Neural cell (in vitro differentiated cells): ENCODE measurements around the gene ECI1. TPM values are rescaled to one million over a fixed set of nuclear protein-coding genes. Genes with fewer than 3 reads are reported as not detected.

Experiments used
- H2AFZ ChIP-seq: fragments of 200-600, 300-800 bp; sonication (generic), shearing (Covaris generic); 2 replicates; pipeline ENCODE4 v1.6.0; 2014; ENCODE audit warnings: low read depth, mild to moderate bottlenecking, antibody characterized with exemption, low read length, moderate library complexity
- H3F3A ChIP-seq: fragments of 200-600 bp; shearing (Covaris generic); 2 replicates; pipeline ENCODE4 v1.6.1; 2016; ENCODE audit warnings: mild to moderate bottlenecking, moderate library complexity, mixed read lengths, antibody characterized with exemption, low read length; ENCODE audit not compliant: insufficient read depth, poor library complexity, severe bottlenecking
- H3K27ac ChIP-seq: fragments of 200-600, 300-800 bp; sonication (generic), shearing (Covaris generic); 2 replicates; pipeline ENCODE4 v1.5.1; 2014; ENCODE audit warnings: mild to moderate bottlenecking, low read length, moderate library complexity
- H3K27me3 ChIP-seq: fragments of 300-800, 200-600 bp; sonication (generic), shearing (Covaris generic); 2 replicates; pipeline ENCODE4 v1.6.0; 2014; ENCODE audit warnings: mild to moderate bottlenecking, low read depth, low read length, moderate library complexity; ENCODE audit not compliant: insufficient read depth
- H3K36me3 ChIP-seq: fragments of 300-800, 200-600 bp; sonication (generic), shearing (Covaris generic); 2 replicates; pipeline ENCODE4 v1.5.1; 2014; ENCODE audit warnings: mild to moderate bottlenecking, antibody characterized with exemption, low read length, moderate library complexity; ENCODE audit not compliant: insufficient read depth
- H3K4me2 ChIP-seq: fragments of 300-800, 200-600 bp; sonication (generic), shearing (Covaris generic); 2 replicates; pipeline ENCODE4 v1.6.0; 2014; ENCODE audit warnings: mild to moderate bottlenecking, low read length
- H3K4me3 ChIP-seq: fragments of 300-800, 200-600 bp; sonication (generic), shearing (Covaris generic); 2 replicates; pipeline ENCODE4 v1.5.1; 2014; ENCODE audit warnings: mild to moderate bottlenecking, low read length, moderate library complexity
- H3K79me2 ChIP-seq: fragments of 200-600 bp; shearing (Covaris generic); replicated peaks from 2 replicates; pipeline ENCODE4 v1.6.0; 2014; ENCODE audit warnings: mild to moderate bottlenecking, low read length, moderate library complexity; ENCODE audit not compliant: insufficient read depth
- H3K9ac ChIP-seq: fragments of 300-800, 200-600 bp; sonication (generic), shearing (Covaris generic); 2 replicates; pipeline ENCODE4 v1.6.1; 2016; ENCODE audit warnings: mild to moderate bottlenecking, low read length, mixed read lengths
- H3K9me2 ChIP-seq: fragments of 200-600 bp; shearing (Covaris generic); 2 replicates; pipeline ENCODE4 v1.6.1; 2016; ENCODE audit warnings: mild to moderate bottlenecking, low read length, mixed read lengths; ENCODE audit not compliant: insufficient read depth
- H3K9me3 ChIP-seq: fragments of 200-600, 300-800 bp; sonication (generic), shearing (Covaris generic); 2 replicates; pipeline ENCODE4 v1.6.1; 2016; ENCODE audit warnings: mild to moderate bottlenecking, mixed run types, low read length, moderate library complexity, mixed read lengths
- H4K20me1 ChIP-seq: fragments of 200-600 bp; shearing (Covaris generic); 2 replicates; pipeline ENCODE4 v1.6.1; 2016; ENCODE audit warnings: mild to moderate bottlenecking, mixed run types; ENCODE audit not compliant: insufficient read depth
- EP300 ChIP-seq: fragments of 450-650 bp; conservative IDR thresholded peaks from 2 replicates; pipeline ENCODE4 v1.6.1; 2014; ENCODE audit warnings: antibody characterized with exemption, mild to moderate bottlenecking, moderate library complexity; ENCODE audit not compliant: poor library complexity, severe bottlenecking
- EZH2 ChIP-seq: fragments of 200-600, 300-800 bp; shearing (Covaris generic), sonication (generic); IDR thresholded peaks from 2 replicates; pipeline ENCODE4 v1.6.1; 2014; ENCODE audit warnings: antibody characterized with exemption, low read length, borderline replicate concordance, mild to moderate bottlenecking; ENCODE audit not compliant: insufficient read depth, poor library complexity, severe bottlenecking
- MXI1 ChIP-seq: fragments of 450-650 bp; conservative IDR thresholded peaks from 2 replicates; pipeline ENCODE4 v1.6.1; 2014; ENCODE audit warnings: antibody characterized with exemption, mild to moderate bottlenecking; ENCODE audit not compliant: poor library complexity, severe bottlenecking
- POLR2AphosphoS5 ChIP-seq: IDR thresholded peaks from 2 replicates; pipeline ENCODE4 v1.6.1; 2012
- RAD21 ChIP-seq: fragments of 450-650 bp; conservative IDR thresholded peaks from 2 replicates; pipeline ENCODE4 v1.6.1; 2014; ENCODE audit warnings: antibody characterized with exemption, mild to moderate bottlenecking, moderate library complexity
- REST ChIP-seq: IDR thresholded peaks from 2 replicates; pipeline ENCODE4 v1.6.1; 2012; ENCODE audit warnings: borderline replicate concordance
- SMC3 ChIP-seq: fragments of 450-650 bp; conservative IDR thresholded peaks from 2 replicates; pipeline ENCODE4 v1.6.1; 2014; ENCODE audit warnings: antibody characterized with exemption, mild to moderate bottlenecking, moderate library complexity; ENCODE audit not compliant: poor library complexity
- TAF1 ChIP-seq: IDR thresholded peaks from 2 replicates; pipeline ENCODE4 v1.6.1; 2012; ENCODE audit warnings: low read depth
- polyA minus RNA-seq: library from RNA; depleted of rRNA, polyadenylated mRNA; stranded (reverse); fragments of >200 nt; gene quantifications from 2 replicates; pipeline ENCODE4 v1.2.3, GENCODE V29; 2014
- polyA plus RNA-seq: library from polyadenylated mRNA; depleted of rRNA; stranded (reverse); fragments of >200 nt; gene quantifications from 2 replicates; pipeline ENCODE4 v1.2.3, GENCODE V29; 2014
- TF ChIP-seq, protein P1 (sequence below): fragments of 450-650 bp; IDR thresholded peaks from 2 replicates; pipeline ENCODE4 v1.5.1; 2014; ENCODE audit warnings: antibody characterized with exemption, mild to moderate bottlenecking, moderate library complexity; ENCODE audit not compliant: poor library complexity, severe bottlenecking

Gene ECI1
- polyA plus RNA-seq (33.1 and 35.3 TPM in 2 replicates), polyA minus RNA-seq (12.9 and 13.7 TPM in 2 replicates)

GRCh38 chr16:2251296-2252111, at the start of gene ECI1:
Gene ECI1, minus strand, starts transcription at chr16:2251587. Its CDS starts 21 bp downstream, at chr16:2251566.
- no peaks in the 10 kb centered on the region for H3F3A ChIP-seq
- H3K79me2 ChIP-seq: peaks cover 4% of the 10 kb centered on the region
- H3K27me3 ChIP-seq: no peaks in the 10 kb centered on the region
- H3K9me2 ChIP-seq: no peaks in the 10 kb centered on the region
- peak within 1 kb of the TSS; percentile 59 for H3K9ac ChIP-seq
- peak within 1 kb of the TSS; percentile 64 for H3K4me3 ChIP-seq
- H4K20me1 ChIP-seq: no peaks in the 10 kb centered on the region
- H2AFZ ChIP-seq: peak within 1 kb of the TSS; percentile 21
- no peak for TF ChIP-seq EP300
- no peak for TF ChIP-seq TAF1
- no peak for TF ChIP-seq SMC3
- peak; percentile 53 for TF ChIP-seq REST
- TF ChIP-seq, protein P1, sequence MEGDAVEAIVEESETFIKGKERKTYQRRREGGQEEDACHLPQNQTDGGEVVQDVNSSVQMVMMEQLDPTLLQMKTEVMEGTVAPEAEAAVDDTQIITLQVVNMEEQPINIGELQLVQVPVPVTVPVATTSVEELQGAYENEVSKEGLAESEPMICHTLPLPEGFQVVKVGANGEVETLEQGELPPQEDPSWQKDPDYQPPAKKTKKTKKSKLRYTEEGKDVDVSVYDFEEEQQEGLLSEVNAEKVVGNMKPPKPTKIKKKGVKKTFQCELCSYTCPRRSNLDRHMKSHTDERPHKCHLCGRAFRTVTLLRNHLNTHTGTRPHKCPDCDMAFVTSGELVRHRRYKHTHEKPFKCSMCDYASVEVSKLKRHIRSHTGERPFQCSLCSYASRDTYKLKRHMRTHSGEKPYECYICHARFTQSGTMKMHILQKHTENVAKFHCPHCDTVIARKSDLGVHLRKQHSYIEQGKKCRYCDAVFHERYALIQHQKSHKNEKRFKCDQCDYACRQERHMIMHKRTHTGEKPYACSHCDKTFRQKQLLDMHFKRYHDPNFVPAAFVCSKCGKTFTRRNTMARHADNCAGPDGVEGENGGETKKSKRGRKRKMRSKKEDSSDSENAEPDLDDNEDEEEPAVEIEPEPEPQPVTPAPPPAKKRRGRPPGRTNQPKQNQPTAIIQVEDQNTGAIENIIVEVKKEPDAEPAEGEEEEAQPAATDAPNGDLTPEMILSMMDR: peak; percentile 69
- peak; percentile 72 for TF ChIP-seq RAD21
- peak; percentile 55 for TF ChIP-seq MXI1
- peak; percentile 45 for TF ChIP-seq POLR2AphosphoS5
- H3K9me3 ChIP-seq: no peaks in the 10 kb centered on the region
- no peak within 1 kb of the TSS for H3K4me2 ChIP-seq
- H3K36me3 ChIP-seq: no peaks in the 10 kb centered on the region
- peak within 1 kb of the TSS; percentile 47 for H3K27ac ChIP-seq

DNA sequence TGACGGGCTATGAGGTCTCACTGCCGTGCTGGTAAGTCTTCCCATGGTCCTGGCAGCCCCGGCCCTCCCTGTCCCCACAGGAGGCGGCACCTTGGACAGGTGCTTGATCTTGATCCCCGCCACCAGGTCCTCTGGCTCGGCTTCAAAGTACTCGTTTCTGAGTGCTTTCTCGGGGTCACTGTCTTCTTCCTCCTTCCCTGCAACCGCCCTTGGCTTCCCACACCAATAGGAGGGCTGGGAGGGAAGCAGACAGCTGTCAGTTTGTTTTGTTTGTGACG, 48.5 kb upstream of the ECI1 start:
- H3K79me2 ChIP-seq: no peaks in the 10 kb centered on the region
- H3K36me3 ChIP-seq: no peaks in the 10 kb centered on the region
- H3K4me3 ChIP-seq: no peak overlapping the region
- H3K9me2 ChIP-seq: no peaks in the 10 kb centered on the region
- no peaks in the 10 kb centered on the region for H3F3A ChIP-seq
- H3K4me2 ChIP-seq: no peak overlapping the region
- no peaks in the 10 kb centered on the region for H3K27me3 ChIP-seq
- no peaks in the 10 kb centered on the region for H3K9me3 ChIP-seq
- no peak overlapping the region for H3K9ac ChIP-seq
- H4K20me1 ChIP-seq: no peaks in the 10 kb centered on the region
- TF ChIP-seq EZH2 (no peak), POLR2AphosphoS5 (no peak), RAD21 (no peak), REST (no peak), MXI1 (no peak), EP300 (no peak), TAF1 (no peak), SMC3 (no peak)
- TF ChIP-seq, protein P1: no peak
- no peak overlapping the region for H2AFZ ChIP-seq
- H3K27ac ChIP-seq: no peak overlapping the region
